ENCODE results near the gene TCF20.

Gene TCF20

GRCh38 chr22:42270510-42271190, at the start of gene TCF20:
TSS of gene TCF20 (minus strand) at chr22:42270653. CDS start at chr22:42215305, 55,348 bp downstream.
- DNase-seq (ENCODE audit: low spot score) = peak; percentile 99
- in situ Hi-C loops (cut with MboI; ENCODE audit: low pct_unique_long_range_greater_than_20kb, low sequenced_read_pairs, unreplicated experiment) = no loop called here
- TF ChIP-seq, protein P1, sequence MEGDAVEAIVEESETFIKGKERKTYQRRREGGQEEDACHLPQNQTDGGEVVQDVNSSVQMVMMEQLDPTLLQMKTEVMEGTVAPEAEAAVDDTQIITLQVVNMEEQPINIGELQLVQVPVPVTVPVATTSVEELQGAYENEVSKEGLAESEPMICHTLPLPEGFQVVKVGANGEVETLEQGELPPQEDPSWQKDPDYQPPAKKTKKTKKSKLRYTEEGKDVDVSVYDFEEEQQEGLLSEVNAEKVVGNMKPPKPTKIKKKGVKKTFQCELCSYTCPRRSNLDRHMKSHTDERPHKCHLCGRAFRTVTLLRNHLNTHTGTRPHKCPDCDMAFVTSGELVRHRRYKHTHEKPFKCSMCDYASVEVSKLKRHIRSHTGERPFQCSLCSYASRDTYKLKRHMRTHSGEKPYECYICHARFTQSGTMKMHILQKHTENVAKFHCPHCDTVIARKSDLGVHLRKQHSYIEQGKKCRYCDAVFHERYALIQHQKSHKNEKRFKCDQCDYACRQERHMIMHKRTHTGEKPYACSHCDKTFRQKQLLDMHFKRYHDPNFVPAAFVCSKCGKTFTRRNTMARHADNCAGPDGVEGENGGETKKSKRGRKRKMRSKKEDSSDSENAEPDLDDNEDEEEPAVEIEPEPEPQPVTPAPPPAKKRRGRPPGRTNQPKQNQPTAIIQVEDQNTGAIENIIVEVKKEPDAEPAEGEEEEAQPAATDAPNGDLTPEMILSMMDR (IDR thresholded peaks at IDR 0.05; ENCODE audit: extremely low read depth, insufficient read depth, missing control alignments) = no peak

DNA sequence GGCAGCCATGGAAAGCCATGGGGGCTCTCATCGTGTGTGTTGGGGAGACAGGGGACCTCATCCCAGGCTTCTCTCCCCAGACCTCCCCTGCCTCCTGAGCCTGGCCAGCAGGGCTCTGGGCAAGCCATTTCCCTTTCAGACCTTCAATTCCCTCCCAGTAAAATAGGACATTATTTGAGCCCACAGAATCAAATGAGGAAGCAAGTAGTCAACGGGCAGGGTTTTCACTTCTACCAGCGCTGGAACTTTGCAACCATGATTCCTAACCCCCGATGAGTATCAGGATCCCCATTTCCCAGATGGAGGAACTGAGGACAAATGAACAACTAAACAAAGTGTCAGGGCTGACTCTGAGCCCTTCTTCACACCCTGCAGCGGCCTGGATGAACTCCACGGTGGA, 48.9 kb upstream of the TCF20 start:
- DNase-seq (ENCODE audit: low spot score) = no peak
- in situ Hi-C loops (cut with MboI; ENCODE audit: low pct_unique_long_range_greater_than_20kb, low sequenced_read_pairs, unreplicated experiment) = no loop called here

GRCh38 chr22:42318967-42319366, 48.5 kb upstream of the TCF20 start:
- TF ChIP-seq, protein P1 (IDR thresholded peaks at IDR 0.05; ENCODE audit: extremely low read depth, insufficient read depth, missing control alignments) = no peak
- in situ Hi-C loops (cut with MboI; ENCODE audit: low pct_unique_long_range_greater_than_20kb, low sequenced_read_pairs, unreplicated experiment) = no loop called here
- no peak for DNase-seq (ENCODE audit: low spot score)

More for the DNA sequence above, 48.9 kb upstream of the TCF20 start:
- TF ChIP-seq, protein P1 (IDR thresholded peaks at IDR 0.05; ENCODE audit: extremely low read depth, insufficient read depth, missing control alignments) = no peak

DNA sequence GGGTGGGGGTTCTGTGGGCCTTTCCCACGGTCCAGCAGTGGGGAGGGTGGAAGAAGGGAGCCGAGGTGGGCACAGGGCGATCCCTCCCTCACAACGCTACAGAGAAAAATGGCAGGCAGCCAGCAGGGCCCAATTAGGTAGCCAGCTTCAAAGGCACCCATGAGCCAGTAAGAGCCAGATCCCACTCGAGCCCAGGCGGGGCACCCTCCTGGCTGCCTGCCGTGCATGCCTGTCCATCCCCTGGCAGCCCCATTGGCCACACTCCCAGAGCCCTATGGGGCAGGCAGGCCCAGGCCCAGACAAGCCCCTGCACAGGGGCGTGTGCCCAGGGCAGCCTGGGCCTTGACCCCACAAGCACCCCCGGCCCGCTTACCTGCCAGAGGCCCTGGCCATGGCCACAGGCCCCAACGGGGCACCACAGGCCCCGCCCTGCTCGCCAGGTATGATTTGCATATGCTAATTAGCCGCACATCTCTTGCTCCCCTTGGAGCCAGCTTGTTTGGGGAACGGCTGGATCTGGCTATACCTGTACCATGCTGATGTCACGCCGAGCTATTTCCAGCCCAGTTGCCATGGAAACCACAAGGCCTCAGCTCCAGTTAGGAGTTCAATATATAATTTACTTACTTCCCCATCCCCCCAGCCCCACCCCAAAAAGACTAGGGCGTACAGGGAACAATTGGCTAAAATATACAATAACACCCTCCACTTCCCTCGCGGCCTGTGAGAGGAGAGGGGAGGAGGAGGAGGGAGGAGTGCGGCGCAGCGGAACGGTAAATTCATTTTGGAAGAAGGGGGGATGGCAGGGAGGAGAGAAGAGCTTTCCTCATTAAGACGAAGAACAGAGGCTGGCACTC, 47.5 kb upstream of the TCF20 start:
- TF ChIP-seq, protein P1 (IDR thresholded peaks at IDR 0.05; ENCODE audit: extremely low read depth, insufficient read depth, missing control alignments) = no peak
- in situ Hi-C loops (cut with MboI; ENCODE audit: low pct_unique_long_range_greater_than_20kb, low sequenced_read_pairs, unreplicated experiment) = no loop called here
- no peak for DNase-seq (ENCODE audit: low spot score)

DNA sequence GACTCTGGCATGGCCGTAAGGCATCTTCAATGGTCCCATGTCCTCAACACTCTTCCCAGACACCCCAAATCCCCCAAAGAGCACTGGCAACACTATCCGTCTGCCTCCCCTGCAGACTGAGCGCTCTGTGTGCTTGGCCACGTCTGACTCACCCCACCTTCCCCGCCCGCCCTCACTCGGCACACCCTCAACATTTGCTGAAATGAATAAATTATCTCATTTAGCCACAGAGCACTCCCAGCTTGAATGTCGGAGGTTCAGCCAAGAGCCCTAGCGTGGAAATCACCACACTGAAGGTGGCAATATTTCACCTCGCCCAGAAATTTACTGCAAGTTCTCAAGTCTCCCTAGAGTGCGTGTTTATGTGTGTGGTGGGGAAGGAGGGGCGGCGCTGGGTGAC, 46.6 kb upstream of the TCF20 start:
- in situ Hi-C loops (cut with MboI; ENCODE audit: low pct_unique_long_range_greater_than_20kb, low sequenced_read_pairs, unreplicated experiment) = no loop called here
- TF ChIP-seq, protein P1 (IDR thresholded peaks at IDR 0.05; ENCODE audit: extremely low read depth, insufficient read depth, missing control alignments) = no peak
- DNase-seq (ENCODE audit: low spot score) = no peak

- TF ChIP-seq, protein P1 (IDR thresholded peaks at IDR 0.05; ENCODE audit: extremely low read depth, insufficient read depth, missing control alignments) = no peak
- in situ Hi-C loops (cut with MboI; ENCODE audit: low pct_unique_long_range_greater_than_20kb, low sequenced_read_pairs, unreplicated experiment) = no loop called here
- DNase-seq (ENCODE audit: low spot score) = no peak
Observed at GRCh38 chr22:42315392-42315756, 44.9 kb upstream of the TCF20 start.

Measured in GM13977 (cell line).